Measurements from ENCODE around the gene TNS3.

Gene TNS3

DNA sequence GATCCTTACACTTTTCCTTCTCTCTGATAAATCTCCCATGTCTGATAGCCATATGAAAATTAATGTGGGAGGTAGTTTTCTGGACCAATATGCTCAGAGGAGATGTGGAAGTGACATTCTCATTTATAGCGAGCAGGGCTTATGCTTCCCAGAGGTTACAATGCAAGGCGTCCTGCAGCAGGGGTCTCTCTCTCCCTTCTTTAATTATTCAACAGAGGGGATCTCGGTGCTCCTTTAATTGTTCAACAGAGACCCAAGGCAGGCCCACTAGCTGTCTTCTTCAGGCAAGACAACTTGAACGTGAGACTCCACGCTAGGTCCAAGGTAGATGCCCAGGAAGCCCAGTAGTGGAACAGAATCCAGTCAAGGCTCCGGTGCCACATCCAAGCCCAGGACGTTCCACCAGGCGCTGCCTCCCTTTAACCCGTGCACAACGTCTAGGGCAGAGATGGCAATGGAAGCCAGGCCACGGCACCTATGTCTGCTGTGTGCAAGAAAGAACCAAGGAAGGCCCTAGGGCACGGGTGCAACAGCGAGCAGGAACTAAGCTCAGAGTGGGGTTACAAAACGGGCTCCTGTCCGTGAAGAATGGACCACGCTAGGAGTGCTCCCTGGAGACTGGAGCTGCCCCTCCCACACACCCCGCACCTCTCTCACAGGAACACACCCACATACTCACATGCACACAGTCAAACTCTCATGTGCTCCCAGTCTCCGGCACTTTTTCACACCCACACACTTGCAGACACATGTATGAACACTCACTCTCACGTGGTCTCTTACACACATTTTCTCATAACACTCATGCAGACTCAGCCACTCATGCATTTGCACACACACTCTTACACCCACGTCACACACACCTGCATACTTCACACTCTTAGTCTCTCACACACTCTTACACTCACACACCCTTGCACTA, 230.4 kb downstream of the TNS3 start:
- no peak for FAIRE-seq
- no peak for DNase-seq (ENCODE audit: insufficient read length, low spot score)
- TF ChIP-seq, protein P1, sequence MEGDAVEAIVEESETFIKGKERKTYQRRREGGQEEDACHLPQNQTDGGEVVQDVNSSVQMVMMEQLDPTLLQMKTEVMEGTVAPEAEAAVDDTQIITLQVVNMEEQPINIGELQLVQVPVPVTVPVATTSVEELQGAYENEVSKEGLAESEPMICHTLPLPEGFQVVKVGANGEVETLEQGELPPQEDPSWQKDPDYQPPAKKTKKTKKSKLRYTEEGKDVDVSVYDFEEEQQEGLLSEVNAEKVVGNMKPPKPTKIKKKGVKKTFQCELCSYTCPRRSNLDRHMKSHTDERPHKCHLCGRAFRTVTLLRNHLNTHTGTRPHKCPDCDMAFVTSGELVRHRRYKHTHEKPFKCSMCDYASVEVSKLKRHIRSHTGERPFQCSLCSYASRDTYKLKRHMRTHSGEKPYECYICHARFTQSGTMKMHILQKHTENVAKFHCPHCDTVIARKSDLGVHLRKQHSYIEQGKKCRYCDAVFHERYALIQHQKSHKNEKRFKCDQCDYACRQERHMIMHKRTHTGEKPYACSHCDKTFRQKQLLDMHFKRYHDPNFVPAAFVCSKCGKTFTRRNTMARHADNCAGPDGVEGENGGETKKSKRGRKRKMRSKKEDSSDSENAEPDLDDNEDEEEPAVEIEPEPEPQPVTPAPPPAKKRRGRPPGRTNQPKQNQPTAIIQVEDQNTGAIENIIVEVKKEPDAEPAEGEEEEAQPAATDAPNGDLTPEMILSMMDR (IDR thresholded peaks at IDR 0.05; ENCODE audit: insufficient read depth, missing control alignments) = no peak

DNA sequence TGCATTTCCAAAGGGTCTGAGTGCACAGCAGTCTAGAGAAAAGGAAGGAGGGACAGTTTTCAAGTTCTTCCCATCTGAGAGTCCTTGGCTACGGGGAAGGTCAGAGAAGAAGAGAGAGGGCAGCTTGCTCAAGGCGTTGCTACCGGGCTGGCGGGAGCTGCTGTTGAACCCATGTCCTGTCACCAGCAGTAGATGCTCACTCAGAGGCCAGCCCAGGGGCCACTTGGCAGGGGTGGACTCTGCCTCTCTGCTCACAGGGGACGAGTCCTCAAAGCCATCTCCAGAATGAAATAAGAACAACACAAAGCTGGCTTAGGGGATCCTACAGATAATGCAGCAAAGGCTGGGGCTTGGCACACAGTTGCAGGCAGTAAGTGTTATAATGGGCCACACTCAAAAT, 231.5 kb downstream of the TNS3 start:
- FAIRE-seq = no peak
- TF ChIP-seq, protein P1 (IDR thresholded peaks at IDR 0.05; ENCODE audit: insufficient read depth, missing control alignments) = no peak
- no peak for DNase-seq (ENCODE audit: insufficient read length, low spot score)

DNA sequence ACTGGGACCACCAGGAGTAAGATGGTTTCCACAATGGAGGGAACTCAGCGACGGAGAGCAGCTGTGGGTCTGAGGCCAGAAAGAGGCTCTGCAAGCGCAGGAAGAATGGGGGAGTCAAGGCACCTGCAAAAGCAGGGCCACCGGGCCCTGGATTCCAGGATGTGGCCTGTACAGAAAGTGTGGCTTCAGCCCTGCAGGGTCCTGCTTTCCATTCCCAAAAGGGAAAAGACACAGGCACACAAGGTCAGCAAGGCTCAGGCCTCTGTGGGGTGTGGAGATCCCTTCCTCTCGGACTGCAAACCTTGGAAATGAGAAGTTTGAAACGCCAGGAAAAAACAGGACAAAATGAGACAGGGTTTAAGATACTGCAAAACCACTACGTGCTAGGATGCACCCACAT, 232.5 kb downstream of the TNS3 start:
- TF ChIP-seq, protein P1 (IDR thresholded peaks at IDR 0.05; ENCODE audit: insufficient read depth, missing control alignments) = no peak
- FAIRE-seq (no peak), DNase-seq (ENCODE audit: insufficient read length, low spot score) (no peak)

DNA sequence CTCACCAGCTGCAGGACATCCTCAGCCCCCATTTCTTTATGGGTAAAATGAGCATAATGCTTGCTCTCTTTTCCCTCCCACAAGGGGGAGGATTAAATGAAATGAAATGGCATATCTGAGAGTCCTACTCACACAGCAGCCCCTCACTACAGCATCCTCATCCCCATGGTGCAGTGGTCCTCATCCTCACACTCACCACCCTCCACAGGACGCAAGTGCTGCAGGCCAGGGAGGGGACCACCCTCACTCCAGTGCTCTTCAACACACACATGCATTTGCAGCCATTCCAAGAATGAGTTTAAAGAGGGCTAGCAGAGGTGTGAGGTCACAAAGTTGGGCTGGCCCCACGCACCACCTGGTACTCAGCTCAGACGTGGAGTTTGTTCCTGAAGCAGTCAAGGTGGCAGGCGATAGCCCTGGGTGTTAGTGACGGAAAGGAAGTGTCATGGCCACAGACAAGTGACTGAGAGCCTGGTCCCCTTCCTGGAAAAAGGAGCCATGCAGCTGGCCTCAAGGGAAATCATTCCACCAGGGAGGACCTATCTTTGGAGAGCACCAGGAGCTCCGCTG, 234.0 kb downstream of the TNS3 start:
- FAIRE-seq = no peak

DNA sequence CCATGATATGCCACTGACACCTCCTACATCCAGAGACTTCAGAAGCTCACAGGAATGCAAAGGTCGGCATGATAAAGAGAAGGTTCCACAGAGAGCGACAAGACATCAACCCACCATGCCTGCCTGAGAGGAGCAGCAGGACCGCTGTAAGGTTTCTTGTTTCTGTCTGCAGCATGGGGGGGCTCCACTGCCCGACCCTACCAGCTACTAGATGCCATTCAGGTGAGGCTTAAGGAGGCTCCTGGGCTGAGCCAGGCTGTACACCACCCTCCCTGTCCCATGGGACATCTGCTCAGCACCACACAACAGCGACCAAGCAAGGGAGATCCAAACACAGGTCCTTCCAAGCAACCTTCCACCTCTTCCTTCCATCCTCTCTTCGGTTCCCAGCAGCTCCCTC, 234.6 kb downstream of the TNS3 start:
- FAIRE-seq = no peak
- DNase-seq (ENCODE audit: insufficient read length, low spot score) = no peak
- TF ChIP-seq, protein P1 (IDR thresholded peaks at IDR 0.05; ENCODE audit: insufficient read depth, missing control alignments) = no peak

More for the DNA sequence above, 234.0 kb downstream of the TNS3 start:
- TF ChIP-seq, protein P1 (IDR thresholded peaks at IDR 0.05; ENCODE audit: insufficient read depth, missing control alignments) = no peak
- DNase-seq (ENCODE audit: insufficient read length, low spot score) = no peak

DNA sequence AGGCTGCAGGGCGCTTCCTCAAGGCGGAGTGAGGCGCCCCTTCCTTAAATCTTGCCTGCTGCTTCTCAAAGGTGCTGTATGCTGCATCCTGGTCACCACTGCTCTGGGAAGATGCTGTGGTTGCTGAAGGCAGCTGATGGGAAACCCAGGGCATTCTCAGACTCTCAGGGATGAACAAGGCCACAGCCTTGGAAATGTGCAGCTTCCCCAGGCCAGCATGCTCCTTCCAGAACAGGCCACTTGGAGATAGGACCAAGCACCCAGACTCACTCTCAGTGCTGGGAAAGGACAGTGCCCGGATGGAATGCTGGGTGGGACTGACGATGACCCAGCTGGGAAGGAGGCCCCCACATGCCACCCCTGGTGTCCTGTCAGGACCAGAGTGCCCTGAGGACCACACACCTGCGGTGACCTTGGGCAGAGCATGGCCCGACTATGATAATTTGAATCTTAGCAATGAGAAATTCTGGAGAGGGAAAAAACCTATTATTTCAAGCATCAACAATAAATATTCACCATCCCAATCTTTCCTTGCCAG, 235.5 kb downstream of the TNS3 start:
- TF ChIP-seq, protein P1 (IDR thresholded peaks at IDR 0.05; ENCODE audit: insufficient read depth, missing control alignments) = no peak
- no peak for FAIRE-seq
- no peak for DNase-seq (ENCODE audit: insufficient read length, low spot score)

Measured in D721Med (cell line).